SU-DHL-6 (cell line): ENCODE results near the gene NELFB.

ENCODE experiments used
- H2AFZ ChIP-seq: fragments of 200-600 bp; sonication (generic); 2 replicates; pipeline ENCODE4 v1.6.1; 2014; ENCODE audit warnings: low read depth, mild to moderate bottlenecking, moderate library complexity, mixed read lengths, antibody characterized with exemption, low read length; ENCODE audit not compliant: severe bottlenecking
- H3F3A ChIP-seq: fragments of 200-600 bp; shearing (Covaris generic); 2 replicates; pipeline ENCODE4 v1.6.0; 2016; ENCODE audit warnings: antibody characterized with exemption, mild to moderate bottlenecking; ENCODE audit not compliant: insufficient read depth
- H3K27ac ChIP-seq: fragments of 200-600 bp; sonication (generic); 2 replicates; pipeline ENCODE4 v1.5.1; 2016; ENCODE audit warnings: low read depth, mild to moderate bottlenecking, low read length, moderate library complexity, mixed read lengths
- H3K27me3 ChIP-seq: fragments of 200-600 bp; sonication (generic), shearing (Covaris generic); 2 replicates; pipeline ENCODE4 v1.6.0; 2014; ENCODE audit warnings: mild to moderate bottlenecking, low read length
- H3K36me3 ChIP-seq: fragments of 200-600 bp; sonication (generic); 2 replicates; pipeline ENCODE4 v1.6.1; 2014; ENCODE audit warnings: mild to moderate bottlenecking, low read length, mixed read lengths
- H3K4me2 ChIP-seq: fragments of 300-600, 200-600 bp; shearing (Covaris generic), sonication (generic); 2 replicates; pipeline ENCODE4 v1.6.0; 2014; ENCODE audit warnings: low read length, low read depth, mild to moderate bottlenecking; ENCODE audit not compliant: poor library complexity, severe bottlenecking
- H3K4me3 ChIP-seq: fragments of 200-600 bp; sonication (generic); 2 replicates; pipeline ENCODE4 v1.5.1; 2014; ENCODE audit warnings: antibody characterized with exemption, low read length, mild to moderate bottlenecking, mixed read lengths; ENCODE audit not compliant: insufficient read depth, poor library complexity, severe bottlenecking
- H3K79me2 ChIP-seq: fragments of 200-600 bp; sonication (generic); 2 replicates; pipeline ENCODE4 v1.6.1; 2014; ENCODE audit warnings: mild to moderate bottlenecking, low read length, moderate library complexity; ENCODE audit not compliant: insufficient read depth
- H3K9ac ChIP-seq: fragments of 200-600 bp; sonication (generic); 2 replicates; pipeline ENCODE4 v1.7.0; 2014; ENCODE audit warnings: mild to moderate bottlenecking, low read length
- H3K9me2 ChIP-seq: fragments of 200-600 bp; sonication (generic); replicated peaks from 2 replicates; pipeline ENCODE4 v1.6.1; 2014; ENCODE audit warnings: low read length; ENCODE audit not compliant: insufficient read depth
- H3K9me3 ChIP-seq: fragments of 200-600 bp; sonication (generic); 2 replicates; pipeline ENCODE4 v1.6.1; 2014; ENCODE audit warnings: low read length, mixed read lengths; ENCODE audit not compliant: insufficient read depth
- H4K20me1 ChIP-seq: fragments of 200-600 bp; sonication (generic); 2 replicates; pipeline ENCODE4 v1.6.1; 2014; ENCODE audit warnings: low read depth, mild to moderate bottlenecking, antibody characterized with exemption, low read length, moderate library complexity, mixed read lengths
- EZH2phosphoT487 ChIP-seq: fragments of 200-600 bp; sonication (generic), shearing (Covaris generic); conservative IDR thresholded peaks from 2 replicates; pipeline ENCODE4 v1.6.1; 2018; ENCODE audit warnings: mild to moderate bottlenecking, antibody characterized with exemption, low read length, moderate library complexity, mixed read lengths
- TF ChIP-seq, protein P1 (sequence below): fragments of 200-600 bp; sonication (generic); IDR thresholded peaks from one replicate; pipeline ENCODE4 v1.5.1; 2017; ENCODE audit warnings: antibody characterized with exemption, mild to moderate bottlenecking, low read length, moderate library complexity; ENCODE audit not compliant: insufficient read depth, poor library complexity, severe bottlenecking

The NELFB gene

GRCh38 chr9:137244486-137245449 lies 10.4 kb upstream of the NELFB start:
- Histone ChIP-seq H2AFZ (no peak overlapping the region), H3K27me3 (no peaks in the 10 kb centered on the region), H3K36me3 (peaks cover 8% of the 10 kb centered on the region; the same call in 1 of the 2 replicates), H3F3A (peaks cover 7% of the 10 kb centered on the region; the same call in 1 of the 2 replicates), H3K9me2 (no peaks in the 10 kb centered on the region), H3K4me3 (no peak overlapping the region), H3K4me2 (no peak overlapping the region), H4K20me1 (peaks cover 9% of the 10 kb centered on the region; the same call in 1 of the 2 replicates), H3K9ac (no peak overlapping the region), H3K27ac (no peak overlapping the region), H3K79me2 (peaks cover 15% of the 10 kb centered on the region), H3K9me3 (no peaks in the 10 kb centered on the region)
- TF ChIP-seq EZH2phosphoT487: no peak
- TF ChIP-seq, protein P1, sequence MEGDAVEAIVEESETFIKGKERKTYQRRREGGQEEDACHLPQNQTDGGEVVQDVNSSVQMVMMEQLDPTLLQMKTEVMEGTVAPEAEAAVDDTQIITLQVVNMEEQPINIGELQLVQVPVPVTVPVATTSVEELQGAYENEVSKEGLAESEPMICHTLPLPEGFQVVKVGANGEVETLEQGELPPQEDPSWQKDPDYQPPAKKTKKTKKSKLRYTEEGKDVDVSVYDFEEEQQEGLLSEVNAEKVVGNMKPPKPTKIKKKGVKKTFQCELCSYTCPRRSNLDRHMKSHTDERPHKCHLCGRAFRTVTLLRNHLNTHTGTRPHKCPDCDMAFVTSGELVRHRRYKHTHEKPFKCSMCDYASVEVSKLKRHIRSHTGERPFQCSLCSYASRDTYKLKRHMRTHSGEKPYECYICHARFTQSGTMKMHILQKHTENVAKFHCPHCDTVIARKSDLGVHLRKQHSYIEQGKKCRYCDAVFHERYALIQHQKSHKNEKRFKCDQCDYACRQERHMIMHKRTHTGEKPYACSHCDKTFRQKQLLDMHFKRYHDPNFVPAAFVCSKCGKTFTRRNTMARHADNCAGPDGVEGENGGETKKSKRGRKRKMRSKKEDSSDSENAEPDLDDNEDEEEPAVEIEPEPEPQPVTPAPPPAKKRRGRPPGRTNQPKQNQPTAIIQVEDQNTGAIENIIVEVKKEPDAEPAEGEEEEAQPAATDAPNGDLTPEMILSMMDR: no peak

DNA sequence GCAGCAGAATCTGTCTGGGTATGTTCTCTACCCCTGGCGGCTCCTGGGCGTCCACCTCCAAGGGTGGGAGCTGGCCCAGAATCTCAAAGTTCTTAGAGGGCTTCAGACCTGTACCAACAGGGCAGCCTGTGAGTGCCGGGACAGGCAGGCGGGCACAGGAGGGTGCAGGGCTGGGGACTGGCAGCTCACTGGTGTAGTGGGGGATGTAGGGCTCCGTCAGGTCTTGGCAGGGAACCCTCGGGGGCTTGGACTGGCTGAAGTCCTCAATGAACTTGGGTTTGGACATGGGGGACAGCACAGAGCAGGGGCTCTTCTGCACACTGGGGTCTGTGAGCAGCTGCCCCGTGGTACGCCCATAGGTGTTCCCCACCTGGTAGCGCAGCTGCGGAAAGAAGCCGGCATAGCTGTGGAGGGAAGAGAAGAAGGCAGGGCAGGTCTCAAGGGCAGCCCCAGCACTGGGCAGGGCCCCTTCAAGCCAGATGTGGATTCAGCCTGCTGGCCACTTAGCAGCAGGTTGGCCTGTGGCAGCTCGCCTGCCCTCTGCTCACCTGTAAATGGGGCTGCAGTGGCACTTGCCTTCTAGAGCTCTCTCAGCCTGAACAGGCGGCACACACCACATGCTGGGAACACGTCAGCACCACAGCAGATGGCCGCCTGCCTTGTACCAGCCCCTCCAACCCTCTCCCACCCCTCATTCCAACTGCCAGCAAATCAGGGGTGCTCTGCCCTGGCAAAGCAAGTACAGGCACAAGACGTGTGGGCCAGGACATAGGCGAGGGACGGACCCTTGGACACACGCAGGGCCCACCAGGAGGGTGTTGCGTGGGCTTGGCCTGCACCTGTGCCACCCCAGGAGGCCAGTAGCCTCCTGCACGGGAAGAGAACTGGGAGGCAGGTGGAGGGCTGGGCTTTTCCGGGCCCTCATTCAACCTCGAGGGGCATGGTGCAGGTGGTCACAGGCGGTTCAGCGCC lies 9.4 kb upstream of the NELFB start:
- H3K79me2 ChIP-seq: peaks cover 15% of the 10 kb centered on the region
- H4K20me1 ChIP-seq: peaks cover 9% of the 10 kb centered on the region; the same call in 1 of the 2 replicates
- H3F3A ChIP-seq: peaks cover 7% of the 10 kb centered on the region; the same call in 1 of the 2 replicates
- H3K9ac ChIP-seq: no peak overlapping the region
- no peaks in the 10 kb centered on the region for H3K9me2 ChIP-seq
- H2AFZ ChIP-seq: no peak overlapping the region
- no peak overlapping the region for H3K27ac ChIP-seq
- H3K4me2 ChIP-seq: no peak overlapping the region
- no peaks in the 10 kb centered on the region for H3K9me3 ChIP-seq
- TF ChIP-seq, protein P1: no peak
- TF ChIP-seq EZH2phosphoT487: no peak
- H3K36me3 ChIP-seq: peaks cover 8% of the 10 kb centered on the region; the same call in 1 of the 2 replicates
- no peak overlapping the region for H3K4me3 ChIP-seq
- H3K27me3 ChIP-seq: no peaks in the 10 kb centered on the region

- peaks cover under 1% of the 10 kb centered on the region; the same call in 1 of the 2 replicates for H4K20me1 ChIP-seq
- H3F3A ChIP-seq: peaks cover 7% of the 10 kb centered on the region; the same call in 1 of the 2 replicates
- TF ChIP-seq EZH2phosphoT487: no peak
- no peak overlapping the region for H2AFZ ChIP-seq
- H3K9me2 ChIP-seq: no peaks in the 10 kb centered on the region
- no peak overlapping the region for H3K4me3 ChIP-seq
- no peak overlapping the region for H3K4me2 ChIP-seq
- no peaks in the 10 kb centered on the region for H3K27me3 ChIP-seq
- H3K36me3 ChIP-seq: peaks cover 4% of the 10 kb centered on the region; the same call in 1 of the 2 replicates
- H3K9me3 ChIP-seq: no peaks in the 10 kb centered on the region
- no peak overlapping the region for H3K27ac ChIP-seq
- H3K79me2 ChIP-seq: peaks cover 7% of the 10 kb centered on the region; the same call in 1 of the 2 replicates
- no peak overlapping the region for H3K9ac ChIP-seq
These were observed 7.8 kb upstream of the NELFB start for GRCh38 chr9:137247135-137247915.
